DMS114 treated with DMSO at 0.1 percent for 48 hours (cell line): ENCODE data around the gene POM121.
"Not testable (repeated sequence)": the region's sequence is repeated elsewhere in the genome, so short reads cannot be mapped to it uniquely, and the experiment has no call there.

Experiments
- DNase-seq: peaks from one replicate; lab custom pipeline; 2025; ENCODE audit not compliant: unreplicated experiment; lab: John Stamatoyannopoulos, UW

Gene POM121

DNA sequence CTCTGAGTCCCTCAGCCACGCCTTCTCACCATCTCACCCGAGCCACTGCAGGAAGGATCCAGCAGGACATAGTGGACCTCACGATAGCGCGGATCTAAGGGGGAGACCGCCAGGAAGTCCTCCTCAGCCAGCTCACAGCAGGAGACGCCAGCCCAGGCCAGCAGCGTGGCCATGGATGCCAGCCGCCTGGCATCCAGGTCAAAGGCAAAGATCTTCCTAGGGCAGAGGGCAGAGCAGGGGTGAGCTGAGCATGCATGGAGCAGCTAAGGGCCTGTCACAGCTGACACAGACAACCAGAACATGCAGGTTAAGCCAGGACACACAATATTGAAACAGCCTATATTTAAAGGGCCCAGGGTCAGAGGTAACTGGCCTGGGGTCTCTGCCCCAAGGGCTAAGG lies 24.4 kb downstream of the POM121 start:
- not testable (repeated sequence) for DNase-seq

DNA sequence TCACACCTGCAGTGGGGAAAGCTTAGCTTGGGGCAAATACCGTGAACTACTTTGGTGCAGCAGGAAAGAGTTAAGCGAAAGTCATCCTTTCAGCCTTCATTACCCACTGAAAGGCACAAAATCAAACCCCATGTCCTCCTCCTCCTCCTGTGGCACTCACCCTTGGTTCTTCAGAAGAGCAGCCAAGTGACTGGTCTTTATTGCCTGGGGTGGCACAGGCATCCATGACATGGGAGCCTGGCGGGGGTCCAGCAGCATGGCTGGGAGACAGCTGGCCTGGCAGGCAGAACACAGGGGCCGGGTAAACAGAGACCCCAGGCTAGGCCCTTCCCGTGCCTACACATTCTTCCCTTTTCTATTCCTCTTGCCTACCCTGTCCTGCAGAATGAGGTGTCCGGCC lies 24.8 kb downstream of the POM121 start:
- DNase-seq, result not testable (repeated sequence)

DNA sequence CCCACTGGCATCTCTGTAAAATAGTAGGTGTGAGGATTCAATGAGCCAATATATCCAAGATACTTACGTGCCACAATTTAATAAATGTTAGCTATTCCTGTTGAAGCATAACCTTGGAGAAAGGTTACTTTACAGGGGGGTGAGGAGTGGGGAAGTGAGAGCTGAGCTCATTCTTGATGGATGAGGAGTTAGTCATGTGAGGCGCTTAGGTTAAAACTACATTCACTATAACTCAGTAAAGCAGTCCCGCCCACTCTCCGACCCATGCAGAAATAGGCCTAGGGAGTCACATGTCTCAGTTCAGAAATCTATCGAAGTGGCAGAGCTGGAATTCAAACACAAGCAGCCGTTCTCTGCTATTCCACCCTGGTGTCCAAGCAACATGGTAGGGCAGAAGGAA lies 25.5 kb downstream of the POM121 start:
- DNase-seq, result not testable (repeated sequence)

DNA sequence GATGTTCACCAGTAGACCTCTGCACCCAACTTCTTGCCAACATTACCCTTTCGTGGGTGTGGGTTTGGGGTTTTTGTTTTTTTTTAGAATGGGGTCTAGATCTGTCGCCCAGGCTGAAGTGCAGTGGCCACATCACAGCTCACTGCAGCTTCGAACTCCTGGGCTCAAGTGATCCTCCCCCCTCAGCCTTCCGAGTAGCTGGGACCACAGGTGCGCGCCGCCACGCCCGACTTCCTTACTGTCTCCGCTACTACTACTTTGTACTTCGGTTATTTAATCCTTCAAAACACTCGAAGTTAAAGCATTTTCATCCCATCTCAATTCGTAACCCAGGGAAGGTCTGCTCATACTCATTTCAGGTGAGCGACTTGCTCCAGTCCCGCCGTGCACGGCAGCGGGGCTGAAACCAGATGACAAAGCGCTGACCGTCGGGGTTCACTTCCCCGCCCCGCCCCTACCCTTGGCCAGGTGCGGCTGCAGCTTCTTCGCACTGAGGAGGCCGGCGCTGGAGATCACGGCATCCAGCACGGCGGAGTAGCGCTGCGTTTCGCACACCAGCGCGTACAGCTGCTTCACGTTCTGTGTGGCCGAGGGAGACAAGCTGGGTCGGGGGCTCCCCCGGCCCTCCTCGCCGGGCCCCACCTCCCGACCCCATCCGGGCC lies 29.1 kb downstream of the POM121 start:
- DNase-seq, result not testable (repeated sequence)

DNA sequence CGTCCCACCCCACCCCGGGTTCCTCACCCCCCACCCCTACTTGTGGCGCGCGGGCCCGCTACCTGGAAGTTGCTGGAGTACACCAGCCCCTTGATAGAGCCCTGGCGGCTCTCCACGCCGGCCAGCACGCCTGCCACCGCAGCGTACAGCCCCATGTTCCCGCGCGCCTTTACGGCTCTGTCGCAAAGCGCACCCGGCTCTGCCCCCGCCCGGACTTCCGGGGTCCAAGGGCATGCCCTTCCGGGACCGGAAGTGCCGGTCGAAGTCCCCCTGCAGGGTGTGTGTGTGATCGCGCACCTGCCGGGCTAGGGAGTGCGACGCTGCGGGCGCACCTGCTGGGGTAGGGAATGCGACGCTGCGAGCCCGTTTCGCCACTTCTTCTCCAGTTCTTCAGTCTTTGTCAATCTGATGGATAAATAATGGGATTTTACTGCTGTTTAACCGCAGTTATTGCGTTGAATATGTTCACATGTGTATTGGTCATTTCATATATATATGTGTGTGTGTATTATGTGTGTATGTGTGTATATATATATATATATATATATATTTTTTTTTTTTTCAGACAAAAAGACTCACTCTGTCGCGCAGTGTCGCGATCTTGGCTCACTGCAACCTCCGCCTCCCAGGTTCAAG lies 29.8 kb downstream of the POM121 start:
- DNase-seq, result not testable (repeated sequence)

DNA sequence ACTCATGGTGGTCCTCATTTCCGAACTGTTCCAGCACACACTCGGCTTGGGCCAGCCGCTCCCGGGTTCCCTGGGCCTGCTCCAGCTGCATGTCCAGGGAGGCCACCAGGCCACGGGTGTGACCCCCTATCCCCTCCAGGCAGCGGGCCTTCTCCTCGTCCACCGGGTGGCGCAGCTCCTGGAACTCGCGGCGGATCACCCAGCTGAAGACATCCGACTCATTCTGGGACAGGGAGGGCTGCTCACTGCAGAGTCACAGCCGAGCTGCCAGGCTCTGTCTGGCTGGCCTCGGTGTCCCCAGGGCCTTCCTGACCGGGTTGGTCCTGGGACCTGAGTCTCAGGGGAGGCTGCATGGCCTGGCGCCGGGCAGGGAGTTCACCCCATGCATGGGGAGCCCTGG lies 35.1 kb downstream of the POM121 start:
- DNase-seq, result not testable (repeated sequence)

DNA sequence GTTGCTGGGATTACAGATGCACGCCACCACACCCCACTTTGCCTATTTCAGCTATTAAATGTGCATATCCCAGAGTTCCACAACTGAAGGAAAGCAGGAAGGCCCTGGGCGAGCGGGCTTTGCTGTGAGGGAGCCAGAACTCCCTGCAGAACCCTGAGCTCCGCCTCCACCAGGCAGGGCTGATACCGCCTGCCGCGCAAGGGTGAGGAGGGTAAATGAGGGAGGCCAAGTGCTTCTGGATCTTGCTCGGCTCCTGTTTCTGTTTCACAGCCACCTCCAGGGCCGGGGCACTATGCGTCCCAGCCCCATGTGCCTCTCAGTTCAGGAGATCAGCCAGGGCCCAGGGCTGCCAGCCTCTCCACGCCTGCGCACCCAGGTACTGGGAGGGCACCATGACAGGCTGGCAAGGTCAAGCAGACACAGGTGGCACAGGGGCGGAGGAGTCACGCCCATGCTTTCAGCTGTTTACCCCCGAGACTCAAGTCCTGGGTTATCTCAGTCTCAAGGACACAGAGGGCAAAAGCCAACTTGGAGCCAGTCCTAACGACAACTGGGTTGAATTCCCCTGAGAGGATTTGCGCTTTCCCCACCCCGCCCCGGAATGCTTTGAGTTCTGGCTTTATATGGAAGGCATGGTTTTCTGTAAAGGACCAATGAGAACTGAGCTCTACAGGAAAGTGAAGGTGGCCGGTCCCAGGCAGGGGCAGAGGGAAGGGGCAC lies 35.9 kb downstream of the POM121 start:
- DNase-seq, result not testable (repeated sequence)

DNA sequence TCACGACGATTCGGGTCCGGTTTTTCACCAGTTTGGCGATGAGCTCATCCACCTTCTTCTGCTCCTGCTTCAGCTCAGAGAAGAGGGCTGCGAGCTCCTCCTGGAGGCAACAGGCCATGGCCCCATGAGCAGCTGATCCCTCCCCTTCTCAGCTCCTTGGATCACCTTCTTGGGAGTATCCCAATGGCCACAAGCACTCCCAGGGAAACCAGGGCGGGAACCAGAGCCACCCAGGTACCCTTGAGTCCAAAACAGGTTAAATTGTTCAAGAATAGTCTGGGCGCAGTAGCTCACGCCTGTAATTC lies 36.4 kb downstream of the POM121 start:
- DNase-seq, result not testable (repeated sequence)

DNA sequence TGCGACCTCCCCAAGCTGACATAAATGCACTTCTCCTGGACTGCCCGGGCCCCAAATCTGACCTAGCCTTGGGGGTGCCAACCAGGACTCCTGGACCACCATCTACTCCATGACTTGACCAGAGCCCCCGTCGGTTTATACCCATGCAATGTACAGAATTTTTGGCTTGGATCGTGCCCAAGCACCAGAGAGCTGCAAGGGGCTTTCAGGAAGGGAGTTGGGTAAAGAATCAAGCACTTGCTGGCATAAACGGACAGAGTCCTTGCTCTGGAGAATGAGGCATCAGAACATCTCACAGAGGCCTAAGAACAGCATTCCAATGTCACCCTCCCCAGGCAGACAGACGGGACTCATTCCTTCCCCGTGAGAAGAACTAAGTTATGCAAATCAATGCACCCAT lies 38.2 kb downstream of the POM121 start:
- DNase-seq, result not testable (repeated sequence)

DNA sequence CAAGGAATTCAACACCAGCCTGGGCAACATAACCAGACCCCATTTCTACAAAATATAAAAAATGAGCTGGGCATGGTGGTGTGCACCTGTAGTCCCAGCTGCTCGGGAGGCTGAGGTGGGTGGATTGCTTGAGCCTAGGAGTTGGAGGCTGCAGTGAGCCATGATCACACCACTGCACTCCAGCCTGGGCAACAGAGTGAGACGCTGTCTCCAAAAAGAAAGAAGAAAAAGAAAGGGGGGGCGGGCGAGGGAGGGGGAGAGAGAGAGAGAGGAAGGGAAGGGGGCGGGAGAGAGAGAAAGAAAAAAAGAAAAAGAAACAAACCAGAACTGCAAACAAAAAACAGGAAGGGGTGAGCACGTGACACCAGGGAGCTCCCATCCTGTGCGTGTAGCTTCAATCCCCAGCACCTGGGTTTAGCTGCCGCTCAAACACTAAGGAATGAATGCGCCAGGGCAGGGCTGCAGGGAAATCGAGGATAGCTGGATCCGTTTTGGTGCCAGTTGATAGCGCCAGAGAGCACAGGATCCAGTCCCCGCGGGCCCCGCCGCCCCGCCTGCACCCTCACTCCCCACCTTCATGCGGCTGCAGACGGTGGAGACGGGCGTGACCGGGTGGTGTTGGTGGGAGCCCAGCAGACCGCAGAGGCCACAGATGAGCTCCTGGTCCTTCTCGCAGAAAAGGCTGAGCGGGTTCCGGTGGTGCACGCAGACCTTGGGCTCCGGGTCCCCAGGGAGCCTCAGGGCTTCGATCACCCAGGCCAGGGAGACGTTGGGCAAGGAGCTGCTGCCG lies 40.5 kb downstream of the POM121 start:
- not testable (repeated sequence) for DNase-seq

DNA sequence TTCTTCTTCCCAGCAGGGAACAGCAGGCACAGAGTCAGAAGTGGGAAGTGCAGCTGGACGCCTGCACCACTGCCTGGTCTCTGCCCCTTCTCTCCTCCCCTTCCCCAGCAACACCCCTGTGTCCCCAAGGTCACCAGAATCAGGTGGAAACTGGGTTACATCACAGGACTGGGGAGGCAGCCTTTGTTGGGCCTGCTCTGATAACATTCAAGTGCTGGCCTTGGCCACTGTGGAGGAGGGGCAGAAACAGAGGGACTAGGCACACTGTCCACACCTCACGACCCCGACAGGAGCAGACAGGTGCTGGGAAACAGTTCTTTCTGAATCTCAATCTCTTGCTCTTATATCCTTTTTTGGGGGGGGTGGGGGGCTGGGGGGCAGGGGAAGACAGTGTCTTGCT lies 42.0 kb downstream of the POM121 start:
- not testable (repeated sequence) for DNase-seq

DNA sequence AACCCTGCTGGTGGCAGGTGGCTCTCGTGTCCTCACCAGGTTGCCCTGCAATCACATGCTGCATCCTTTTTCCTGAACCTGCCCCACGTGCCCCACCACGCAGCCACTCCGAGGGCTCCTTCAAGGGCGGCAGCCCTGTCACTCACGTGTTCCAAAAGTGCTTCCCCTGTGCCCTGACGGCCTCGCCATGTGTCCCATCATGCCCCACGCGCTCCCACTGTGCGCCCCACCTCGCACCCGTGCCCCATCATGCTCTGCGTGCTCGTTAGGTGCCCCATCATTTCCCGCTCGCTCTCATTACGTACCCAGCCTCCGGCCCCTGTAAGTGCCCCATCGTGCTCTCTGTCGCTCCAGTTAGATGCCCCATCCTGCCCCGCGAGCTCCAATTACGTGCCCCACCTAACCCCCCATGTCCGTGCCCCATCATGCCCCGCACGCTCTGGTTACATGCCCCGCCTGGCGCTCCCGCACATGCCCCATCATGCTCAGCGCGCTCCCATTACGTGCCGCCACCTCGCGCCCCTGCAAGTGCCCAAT lies 44.2 kb downstream of the POM121 start, which contains the start of gene TRIM74:
TRIM74 (minus strand) TSS at position 487 of the 537 bp plus-strand sequence. CDS start 3,309 bp downstream, outside the sequence.
- DNase-seq, result not testable (repeated sequence)

DNA sequence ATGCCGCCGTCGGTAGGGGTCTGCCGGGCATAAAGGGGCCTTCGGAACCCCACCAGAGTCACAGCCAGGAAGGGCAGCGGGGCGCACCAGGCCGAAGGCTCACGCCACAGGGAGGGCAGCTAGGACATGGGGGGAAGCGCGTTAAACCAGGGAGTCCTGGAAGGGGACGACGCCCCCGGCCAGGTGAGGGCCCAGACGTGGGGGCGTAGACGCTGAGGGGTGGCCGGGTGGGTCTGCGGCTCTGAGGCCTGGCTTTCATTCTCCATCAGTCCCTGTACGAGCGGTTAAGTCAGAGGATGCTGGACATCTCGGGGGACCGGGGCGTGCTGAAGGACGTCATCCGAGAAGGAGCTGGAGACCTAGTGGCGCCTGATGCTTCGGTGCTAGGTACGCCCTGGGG lies 44.8 kb downstream of the POM121 start:
- DNase-seq, result not testable (repeated sequence)

DNA sequence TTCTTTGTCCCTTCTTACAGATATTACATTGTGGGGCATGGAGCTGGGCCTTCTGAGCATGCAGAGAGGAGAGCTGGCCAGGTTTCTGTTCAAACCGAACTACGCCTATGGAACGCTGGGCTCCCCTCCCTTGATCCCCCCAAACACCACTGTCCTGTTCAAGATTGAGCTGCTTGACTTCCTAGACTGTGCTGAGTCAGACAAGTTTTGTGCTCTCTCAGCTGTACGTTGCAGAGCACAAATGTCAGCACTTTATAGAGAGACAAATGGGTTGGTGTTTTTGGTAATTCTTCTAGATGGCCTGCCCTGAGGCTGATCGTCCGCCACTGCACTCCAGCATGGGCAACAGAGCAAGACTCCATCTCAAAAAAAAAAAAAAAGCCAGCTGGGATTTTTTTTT lies 46.6 kb downstream of the POM121 start:
- DNase-seq, result not testable (repeated sequence)

DNA sequence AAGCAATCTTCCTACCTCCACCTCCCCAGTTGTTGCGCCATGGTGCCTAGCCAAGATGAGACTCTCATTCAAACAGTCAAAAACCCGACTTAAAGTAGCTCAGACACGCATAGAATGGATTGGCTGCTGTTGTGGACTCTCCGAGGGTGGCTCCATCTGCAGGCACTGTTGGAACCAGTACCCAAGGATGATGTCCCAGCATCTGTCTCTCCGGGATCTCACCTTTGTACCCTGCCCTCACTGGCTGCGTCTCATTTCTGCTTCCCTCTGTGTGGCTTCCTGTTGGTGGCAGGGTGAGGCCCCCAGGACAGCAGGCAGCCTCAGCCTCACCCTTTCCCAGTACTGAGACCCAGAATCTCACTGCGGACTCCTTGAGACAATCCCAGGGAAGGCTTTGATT lies 49.9 kb downstream of the POM121 start:
- not testable (repeated sequence) for DNase-seq

DNA sequence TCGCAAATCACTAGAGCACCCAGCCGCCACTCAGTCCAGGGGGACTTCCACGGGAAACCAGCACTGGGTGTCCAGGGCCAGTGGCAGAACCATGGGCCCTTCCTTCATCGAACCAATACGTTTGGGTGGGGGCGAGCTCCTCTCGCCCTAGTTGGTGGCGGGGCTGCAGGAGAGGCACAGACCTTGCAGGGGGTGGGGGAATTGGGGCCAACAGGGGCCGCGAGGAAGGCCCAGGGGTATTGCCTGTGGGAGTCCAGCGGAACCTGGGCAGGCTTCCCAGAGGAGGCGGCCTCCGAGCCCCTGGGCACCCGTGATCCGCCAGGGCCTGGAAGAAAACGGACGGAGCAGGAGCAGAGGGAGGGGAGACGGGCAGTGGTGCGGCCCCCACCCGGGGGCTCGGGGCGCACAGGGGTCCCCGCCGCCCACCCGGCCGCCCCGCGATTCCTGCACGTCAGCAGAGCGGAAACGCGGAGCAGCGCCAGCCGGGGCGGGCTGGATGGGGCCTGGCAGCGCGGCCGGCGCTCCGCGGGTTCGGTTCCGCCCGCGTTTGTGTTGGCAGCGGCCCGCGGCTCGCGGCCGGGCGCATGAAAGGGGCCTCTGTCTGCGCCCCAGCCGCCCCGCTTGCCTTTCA lies 50.9 kb downstream of the POM121 start:
- not testable (repeated sequence) for DNase-seq

DNA sequence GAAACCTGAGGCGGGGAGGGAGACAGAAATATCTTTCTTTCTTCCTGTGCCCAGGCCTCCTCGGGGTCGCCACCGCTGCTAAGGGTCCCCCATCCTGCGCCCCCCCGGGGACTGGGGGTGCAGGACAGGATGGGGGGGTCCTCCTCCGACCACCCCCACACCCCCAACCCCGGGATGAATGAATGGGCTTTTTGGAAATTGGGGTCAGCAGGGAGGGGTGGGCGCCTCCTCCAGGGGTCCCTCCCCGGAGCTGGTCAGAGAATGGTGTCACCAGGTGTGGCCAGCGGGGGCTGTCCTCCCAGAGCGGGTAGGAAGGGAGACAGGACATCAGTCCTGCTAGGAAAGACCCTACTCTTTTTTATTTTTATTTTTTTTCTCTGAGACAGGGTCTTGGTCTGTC lies 51.5 kb downstream of the POM121 start:
- not testable (repeated sequence) for DNase-seq

DNA sequence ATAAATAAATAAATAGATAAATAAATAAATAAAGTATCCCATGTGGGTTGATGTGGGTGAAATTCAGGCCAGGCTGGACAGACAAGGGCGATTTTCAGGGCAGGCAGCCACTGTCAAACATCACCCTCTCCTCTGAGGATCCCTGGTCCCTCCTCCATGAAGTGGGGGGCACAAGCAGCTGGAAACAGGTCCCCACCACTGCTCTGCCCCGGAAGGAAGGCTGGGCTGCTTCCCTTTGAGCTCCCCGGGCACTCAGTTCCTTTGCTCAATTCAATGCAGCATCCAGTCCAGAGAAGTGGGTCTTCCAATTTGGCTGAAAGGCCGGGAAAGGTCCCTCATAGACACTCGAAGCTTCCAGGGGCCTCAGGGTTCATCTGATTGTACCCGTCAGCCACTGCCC lies 55.5 kb downstream of the POM121 start:
- not testable (repeated sequence) for DNase-seq

DNA sequence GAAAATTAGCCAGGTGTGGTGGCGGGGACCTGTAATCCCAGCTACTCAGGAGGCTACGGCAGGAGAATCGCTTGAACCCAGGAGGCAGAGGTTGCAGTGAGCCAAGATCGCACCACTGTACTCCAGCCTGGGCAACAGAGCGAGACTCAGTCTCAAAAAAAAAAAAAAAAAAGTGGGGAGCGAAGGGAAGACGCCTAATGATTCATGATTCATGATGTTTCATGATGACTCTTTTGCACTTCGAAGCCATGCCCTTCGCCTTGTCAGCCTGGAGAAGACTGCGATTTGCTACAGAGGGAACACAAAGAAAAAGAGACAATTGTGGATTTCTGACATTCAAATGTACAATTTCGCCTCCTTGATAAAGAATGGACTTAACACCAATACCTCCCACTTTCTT lies 57.2 kb downstream of the POM121 start:
- not testable (repeated sequence) for DNase-seq

DNA sequence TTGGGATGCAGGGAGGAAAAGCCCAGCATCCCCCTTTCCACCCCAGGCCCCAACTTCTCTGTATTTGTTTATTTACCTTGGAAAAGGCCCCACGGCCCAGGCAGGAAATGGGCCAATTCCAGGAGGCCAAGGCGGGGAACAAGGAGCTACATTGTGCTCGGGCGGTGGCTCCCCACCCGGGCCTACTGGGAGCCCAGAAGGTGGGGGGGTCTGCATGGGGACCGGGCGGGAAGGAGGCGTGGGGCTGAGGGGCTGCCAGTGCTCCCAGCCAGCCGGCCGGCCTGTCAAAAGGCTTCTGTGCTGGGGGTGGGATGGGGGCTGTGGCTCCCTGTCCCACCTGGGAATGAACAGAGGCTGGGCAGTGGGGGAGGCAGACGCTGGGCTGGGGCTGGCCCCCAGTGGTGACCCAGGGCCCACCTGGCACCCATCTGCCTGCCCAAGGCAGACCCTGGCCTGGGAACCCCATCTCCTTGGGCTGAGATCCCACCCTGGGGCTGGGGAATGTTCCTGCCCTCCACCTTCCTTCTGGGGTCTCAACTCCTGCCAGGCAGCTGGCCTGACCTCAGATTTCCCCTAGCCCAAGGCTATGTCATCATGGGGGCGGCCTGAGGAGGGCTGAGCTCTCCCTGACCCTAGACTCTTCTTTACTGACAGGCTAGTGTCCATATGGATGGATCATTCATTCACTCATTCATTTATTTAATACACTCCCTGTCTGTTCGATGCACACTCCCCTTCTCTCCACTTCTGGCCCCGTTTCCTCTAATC lies 65.4 kb downstream of the POM121 start:
- not testable (repeated sequence) for DNase-seq
